Astrocyte of the cerebellum (primary cell): ENCODE measurements around the gene MARCHF4.

Experiments
- DNase-seq: peaks from one replicate; pipeline ENCODE4 v3.0.0-alpha.2; 2011; ENCODE audit warnings: low read depth
- H3K4me3 ChIP-seq: 2 replicates; pipeline ENCODE4 v1.5.1; 2011; ENCODE audit warnings: mild to moderate bottlenecking, low read depth, low read length, moderate library complexity
- in situ Hi-C: cut with HindIII; loops from 2 replicates; pipeline ENCODE4 v1.10.0; 2017; ENCODE audit warnings: low sequenced_read_pairs
- TF ChIP-seq, protein P1 (sequence below): IDR thresholded peaks from 2 replicates; pipeline ENCODE4 v1.5.1; 2012; ENCODE audit warnings: low read length, low read depth, moderate library complexity, mild to moderate bottlenecking; ENCODE audit errors: missing control alignments

MARCHF4 gene

DNA sequence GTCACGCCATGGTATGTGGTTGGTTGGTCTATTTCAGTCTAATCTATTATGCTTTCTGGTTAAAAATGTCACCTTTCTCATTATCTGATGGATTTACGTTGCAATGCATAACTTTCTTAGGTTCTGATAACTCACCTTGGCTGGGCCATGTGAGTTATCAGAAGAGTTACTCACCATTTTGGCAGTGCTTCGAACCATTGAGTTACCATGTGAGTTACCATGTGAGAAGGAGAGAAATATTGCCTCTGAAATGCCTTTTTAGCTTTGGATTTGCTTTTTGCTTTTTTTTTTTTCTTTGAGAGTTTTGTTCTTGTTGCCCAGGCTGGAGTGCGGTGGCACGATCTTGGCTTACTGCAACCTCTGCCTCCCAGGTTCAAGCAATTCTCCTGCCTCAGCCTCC lies 41.6 kb upstream of the MARCHF4 start:
- TF ChIP-seq, protein P1, sequence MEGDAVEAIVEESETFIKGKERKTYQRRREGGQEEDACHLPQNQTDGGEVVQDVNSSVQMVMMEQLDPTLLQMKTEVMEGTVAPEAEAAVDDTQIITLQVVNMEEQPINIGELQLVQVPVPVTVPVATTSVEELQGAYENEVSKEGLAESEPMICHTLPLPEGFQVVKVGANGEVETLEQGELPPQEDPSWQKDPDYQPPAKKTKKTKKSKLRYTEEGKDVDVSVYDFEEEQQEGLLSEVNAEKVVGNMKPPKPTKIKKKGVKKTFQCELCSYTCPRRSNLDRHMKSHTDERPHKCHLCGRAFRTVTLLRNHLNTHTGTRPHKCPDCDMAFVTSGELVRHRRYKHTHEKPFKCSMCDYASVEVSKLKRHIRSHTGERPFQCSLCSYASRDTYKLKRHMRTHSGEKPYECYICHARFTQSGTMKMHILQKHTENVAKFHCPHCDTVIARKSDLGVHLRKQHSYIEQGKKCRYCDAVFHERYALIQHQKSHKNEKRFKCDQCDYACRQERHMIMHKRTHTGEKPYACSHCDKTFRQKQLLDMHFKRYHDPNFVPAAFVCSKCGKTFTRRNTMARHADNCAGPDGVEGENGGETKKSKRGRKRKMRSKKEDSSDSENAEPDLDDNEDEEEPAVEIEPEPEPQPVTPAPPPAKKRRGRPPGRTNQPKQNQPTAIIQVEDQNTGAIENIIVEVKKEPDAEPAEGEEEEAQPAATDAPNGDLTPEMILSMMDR, result no peak
- no peak for DNase-seq
- in situ Hi-C loops, result no loop called here
- H3K4me3 ChIP-seq, result no peak overlapping the region

DNA sequence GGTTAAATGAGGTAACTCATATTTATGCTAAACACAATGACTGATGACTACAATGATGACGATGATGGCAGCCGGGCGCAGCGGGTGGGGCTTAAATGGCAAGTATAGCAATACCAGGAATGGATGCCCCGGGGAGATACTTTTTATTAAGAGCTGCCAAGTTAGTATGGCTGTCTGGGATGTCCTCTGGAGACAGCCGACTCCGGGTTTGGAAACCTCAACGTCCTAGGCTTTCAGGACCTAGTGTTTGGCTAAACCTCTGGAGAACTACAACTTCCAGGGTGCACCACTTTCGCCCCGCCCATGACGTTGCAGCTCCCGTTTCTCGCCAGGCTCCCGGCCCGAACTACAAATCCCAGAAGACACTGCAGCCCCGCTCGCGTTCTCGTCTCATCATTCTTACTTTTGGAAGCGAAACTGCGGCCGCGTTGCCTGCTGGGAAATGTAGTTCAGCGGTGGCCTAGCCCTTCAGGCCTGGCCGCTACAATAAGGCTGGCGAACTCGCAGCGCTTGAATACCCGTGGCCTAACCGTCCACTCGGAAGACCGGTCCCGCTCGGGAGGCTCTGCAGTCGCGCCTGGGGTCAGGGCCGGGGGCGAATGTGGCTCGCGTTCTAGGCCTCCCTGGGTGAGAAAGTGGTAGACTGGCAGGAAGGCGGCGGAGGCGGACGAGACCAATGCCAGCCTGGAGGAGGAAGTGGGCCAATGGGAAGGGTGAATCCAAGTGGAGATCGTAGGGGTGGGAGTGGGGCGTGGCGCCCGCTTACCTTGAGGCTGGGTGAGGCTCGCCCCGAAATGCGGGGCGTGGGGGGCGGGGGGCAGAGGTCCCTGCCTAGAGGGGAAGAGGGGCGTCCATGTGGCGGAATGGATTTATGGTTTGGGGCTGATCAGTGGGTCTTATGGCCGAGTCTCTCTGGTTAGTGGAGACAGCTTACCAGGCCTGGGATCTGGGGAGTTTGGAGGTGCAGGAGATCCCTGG lies 40.0 kb upstream of the MARCHF4 start, which contains the start of gene SMARCAL1:
Gene SMARCAL1 (plus strand): TSS at position 463 of the 978 bp plus-strand sequence. CDS start 2,221 bp downstream, outside the sequence.
- in situ Hi-C loops, result no loop called here
- H3K4me3 ChIP-seq, result peak within 1 kb of the TSS; percentile 64
- TF ChIP-seq, protein P1, result no peak

DNA sequence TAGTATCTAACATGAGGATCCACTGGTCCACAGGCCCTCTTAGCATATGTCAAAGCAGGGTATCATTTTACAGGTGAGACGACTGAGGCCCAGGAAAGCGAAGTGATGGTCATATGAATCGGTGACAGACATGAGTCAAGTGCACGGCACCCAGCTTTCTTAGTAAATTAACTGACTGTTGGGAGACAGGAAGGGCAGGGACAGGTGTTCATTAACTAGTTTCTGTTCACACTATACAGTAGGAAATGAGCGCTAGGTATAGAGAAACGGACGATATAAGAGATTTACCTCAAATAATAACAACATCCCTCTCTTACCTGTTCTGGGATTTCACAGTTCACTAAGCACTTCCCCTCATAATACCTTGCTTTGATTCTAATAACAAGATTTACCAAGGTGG lies 38.3 kb upstream of the MARCHF4 start:
- DNase-seq, result no peak
- TF ChIP-seq, protein P1, result no peak
- H3K4me3 ChIP-seq, result no peak overlapping the region
- in situ Hi-C loops, result no loop called here

More for the DNA sequence above, 40.0 kb upstream of the MARCHF4 start, which contains the start of gene SMARCAL1:
- DNase-seq, result peak; percentile 96

DNA sequence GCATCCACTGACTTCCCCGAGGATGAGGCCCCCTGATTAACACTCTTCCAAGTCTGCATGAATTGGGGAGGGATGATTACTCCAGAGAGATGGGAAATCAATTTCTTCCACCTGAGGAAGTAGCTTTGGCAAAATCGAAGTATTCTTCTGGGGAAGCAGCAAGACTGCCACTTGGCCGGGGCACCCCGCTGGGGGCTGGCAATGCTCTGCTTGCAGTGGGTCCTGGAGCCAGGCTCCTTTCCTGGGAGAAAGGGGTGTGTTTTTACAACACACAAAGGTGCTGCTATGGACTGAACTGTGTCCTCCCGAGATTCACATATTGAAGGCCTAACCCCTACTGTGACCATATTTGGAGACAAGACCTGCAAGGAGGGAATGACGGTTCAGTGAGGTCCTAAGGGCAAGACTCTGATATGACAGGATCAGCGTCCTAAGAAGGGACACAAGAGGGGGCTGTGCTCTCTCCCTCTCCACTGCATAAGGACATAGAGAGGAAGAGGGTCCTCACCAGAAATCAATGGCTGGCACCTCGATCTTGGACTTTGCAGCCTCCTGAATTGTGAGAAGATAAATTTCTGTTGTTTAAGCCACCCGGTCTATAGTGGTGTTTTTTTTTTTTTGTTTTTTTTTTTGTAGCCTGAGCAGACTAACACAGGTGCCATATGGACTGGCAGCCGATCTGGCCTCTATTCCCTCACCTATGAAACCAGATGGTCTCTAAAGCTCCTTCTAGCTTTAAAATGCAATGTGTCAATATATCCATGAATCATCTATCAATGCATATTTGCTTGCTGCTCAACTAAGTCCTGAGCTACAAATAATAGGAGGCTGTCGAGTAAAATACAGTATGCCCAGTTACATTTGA lies 36.4 kb upstream of the MARCHF4 start:
- no peak overlapping the region for H3K4me3 ChIP-seq
- in situ Hi-C loops, result no loop called here
- TF ChIP-seq, protein P1, result no peak
- DNase-seq, result no peak

DNA sequence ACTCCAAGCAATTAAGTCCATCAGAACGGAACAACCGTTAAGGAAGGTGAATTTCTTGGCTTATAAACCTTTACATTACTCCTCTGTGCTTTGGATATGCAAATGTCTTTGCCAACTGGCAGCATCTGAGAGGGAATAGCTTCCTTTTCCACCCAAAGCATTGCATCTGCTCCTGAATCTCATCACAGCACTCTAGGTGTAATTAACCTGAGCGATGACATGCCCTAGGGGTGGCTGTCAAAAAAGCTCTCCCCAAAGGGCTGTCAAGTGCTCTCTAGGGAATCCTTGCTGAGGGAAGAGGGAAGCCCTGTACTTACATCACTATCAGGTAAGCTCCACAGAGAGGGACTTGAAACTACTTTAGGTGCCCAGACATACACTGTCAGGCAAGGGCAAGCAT lies 34.5 kb upstream of the MARCHF4 start:
- H3K4me3 ChIP-seq, result no peak overlapping the region
- TF ChIP-seq, protein P1, result no peak
- DNase-seq, result no peak
- in situ Hi-C loops, result no loop called here

DNA sequence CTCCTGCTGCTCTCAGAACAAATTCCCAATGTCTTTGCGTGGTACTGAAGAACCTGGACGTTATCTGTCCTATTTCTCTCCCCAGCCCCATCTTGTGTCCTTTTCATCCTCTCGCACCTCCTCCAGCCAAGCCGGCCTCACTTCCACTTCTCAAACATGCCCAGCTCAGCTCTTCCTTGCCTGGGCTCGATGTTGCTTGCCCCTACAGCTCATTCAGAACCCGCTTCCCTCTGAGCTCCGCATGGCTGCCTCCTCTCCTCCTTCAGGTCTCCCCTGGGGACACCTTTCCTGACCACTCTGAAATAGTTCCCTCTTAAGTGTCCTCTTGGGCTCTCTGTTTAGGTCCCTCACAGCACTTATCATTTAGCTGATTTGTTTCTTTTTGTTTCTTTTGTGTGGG lies 33.3 kb upstream of the MARCHF4 start:
- TF ChIP-seq, protein P1, result no peak
- no peak for DNase-seq
- H3K4me3 ChIP-seq, result no peak overlapping the region
- in situ Hi-C loops, result no loop called here
